SKM-1 (cell line): ENCODE measurements around the gene KSR1.
"Not testable (repeated sequence)": the region's sequence is repeated elsewhere in the genome, so short reads cannot be mapped to it uniquely, and the experiment has no call there.

Experiments used
- DNase-seq: peaks from one replicate; lab custom pipeline; 2025; ENCODE audit not compliant: unreplicated experiment; lab: John Stamatoyannopoulos, UW

Gene KSR1

GRCh38 chr17:27651411-27652345 lies 195.4 kb downstream of the KSR1 start:
- no peak for DNase-seq

GRCh38 chr17:27653449-27653971 lies 197.3 kb downstream of the KSR1 start:
- not testable (repeated sequence) for DNase-seq

GRCh38 chr17:27654136-27654535 lies 197.9 kb downstream of the KSR1 start:
- DNase-seq, result no peak

- DNase-seq, result peak; percentile 80
Measured at GRCh38 chr17:27654654-27655524, 198.6 kb downstream of the KSR1 start.

GRCh38 chr17:27655525-27656111 lies 199.4 kb downstream of the KSR1 start:
- not testable (repeated sequence) for DNase-seq

- not testable (repeated sequence) for DNase-seq
Measured at GRCh38 chr17:27656620-27657019, 200.4 kb downstream of the KSR1 start.

- DNase-seq, result no peak
Measured at GRCh38 chr17:27657620-27658019, 201.4 kb downstream of the KSR1 start.

- DNase-seq, result no peak
Measured at GRCh38 chr17:27659683-27660082, 203.4 kb downstream of the KSR1 start.

GRCh38 chr17:27660436-27660835 lies 204.2 kb downstream of the KSR1 start:
- DNase-seq, result no peak

- no peak for DNase-seq
Measured at GRCh38 chr17:27663936-27664605, 207.8 kb downstream of the KSR1 start.

- DNase-seq, result no peak
Measured at GRCh38 chr17:27664606-27664965, 208.3 kb downstream of the KSR1 start.

- DNase-seq, result no peak
Measured at GRCh38 chr17:27665549-27665948, 209.3 kb downstream of the KSR1 start.

- DNase-seq, result not testable (repeated sequence)
Measured at GRCh38 chr17:27666270-27666669, 210.0 kb downstream of the KSR1 start.

- no peak for DNase-seq
Measured at GRCh38 chr17:27666831-27667560, 210.7 kb downstream of the KSR1 start.

GRCh38 chr17:27667656-27668487 lies 211.6 kb downstream of the KSR1 start:
- no peak for DNase-seq

- DNase-seq, result no peak
Measured at GRCh38 chr17:27668488-27668823, 212.2 kb downstream of the KSR1 start.

- DNase-seq, result no peak
Measured at GRCh38 chr17:27669136-27669535, 212.9 kb downstream of the KSR1 start.

GRCh38 chr17:27669850-27670249 lies 213.6 kb downstream of the KSR1 start:
- no peak for DNase-seq
